Body of pancreas (tissue), 4 donors: ENCODE measurements around the gene ADGRF3. TPM values are rescaled to one million over a fixed set of nuclear protein-coding genes. Genes with fewer than 3 reads are reported as not detected.
"Not testable (repeated sequence)": the region's sequence is repeated elsewhere in the genome, so short reads cannot be mapped to it uniquely, and the experiment has no call there.

Experiments
- ATAC-seq: fragments of 150-250 bp; one replicate; pipeline ENCODE4 v1.9.1; 2016
- DNase-seq, 4 donors: peaks; one replicate each; pipeline ENCODE4 v3.0.0-alpha.2; 2019
- H3K27ac ChIP-seq, 4 donors: fragments of 200-600 bp; sonication (generic); 1 replicate in 3 of 4; 2 replicates in 1 of 4; pipeline versions ENCODE4 v1.5.1 to v1.6.1; 2016 to 2019; ENCODE audit warnings: mild to moderate bottlenecking in 1 of 4, mixed read lengths in 1 of 4, moderate library complexity in 1 of 4
- H3K27me3 ChIP-seq, 2 donors: fragments of 200-600 bp; sonication (generic); one replicate each; pipeline ENCODE4 v1.6.0; 2016; ENCODE audit warnings: mild to moderate bottlenecking in 1 of 2
- H3K36me3 ChIP-seq, 2 donors: fragments of 200-600 bp; sonication (generic); replicated peaks in 1 of 2; 2 replicates each; pipeline ENCODE4 v1.5.1; 2016; ENCODE audit warnings: low read depth in 2 of 2; ENCODE audit not compliant: insufficient read depth in 1 of 2
- H3K4me1 ChIP-seq: fragments of 200-600 bp; sonication (generic); one replicate; pipeline ENCODE4 v1.6.0; 2016
- H3K4me3 ChIP-seq, 2 donors: fragments of 200-600 bp; sonication (generic); 1 replicate in 1 of 2; 2 replicates in 1 of 2; pipeline ENCODE4 v1.5.1; 2016 to 2019
- H3K9me3 ChIP-seq, 3 donors: fragments of 200-600 bp; sonication (generic); 1 replicate in 2 of 3; 2 replicates in 1 of 3; pipeline ENCODE4 v1.5.1; 2016
- POLR2A ChIP-seq, 3 donors: fragments of 450-650 bp; IDR thresholded peaks; one replicate each; pipeline ENCODE4 v1.6.1; 2016; ENCODE audit warnings: antibody characterized with exemption in 3 of 3, mild to moderate bottlenecking in 2 of 3
- whole genome bisulfite sequencing, 2 donors: methylation state at CpG; one replicate each; pipeline ENCODE4 v1.1.5; 2017; 5-methylcytosine and 5-hydroxymethylcytosine counted together
- intact Hi-C: fragments of 100-400 bp; cut with DNase I; formaldehyde crosslinking; loops from one replicate; pipeline ENCODE4 v1.15.1; 2023
- total RNA-seq, 2 donors: library from RNA; depleted of rRNA; stranded (reverse); fragments of >200 nt; gene quantifications; one replicate each; pipeline ENCODE4 v1.1.0, GENCODE V29; 2016
- TF ChIP-seq, protein P1 (sequence below), 7 experiments: fragments of 450-650 bp in 4 of 7; fragments of 200-600 bp in 3 of 7; sonication (generic) in 3 of 7; IDR thresholded peaks; one replicate each; pipeline ENCODE4 v1.5.1; 2016 to 2019; ENCODE audit warnings: antibody characterized with exemption in 7 of 7

ADGRF3 gene
- total RNA-seq, 2 donors from 2014 or later = not detected

DNA sequence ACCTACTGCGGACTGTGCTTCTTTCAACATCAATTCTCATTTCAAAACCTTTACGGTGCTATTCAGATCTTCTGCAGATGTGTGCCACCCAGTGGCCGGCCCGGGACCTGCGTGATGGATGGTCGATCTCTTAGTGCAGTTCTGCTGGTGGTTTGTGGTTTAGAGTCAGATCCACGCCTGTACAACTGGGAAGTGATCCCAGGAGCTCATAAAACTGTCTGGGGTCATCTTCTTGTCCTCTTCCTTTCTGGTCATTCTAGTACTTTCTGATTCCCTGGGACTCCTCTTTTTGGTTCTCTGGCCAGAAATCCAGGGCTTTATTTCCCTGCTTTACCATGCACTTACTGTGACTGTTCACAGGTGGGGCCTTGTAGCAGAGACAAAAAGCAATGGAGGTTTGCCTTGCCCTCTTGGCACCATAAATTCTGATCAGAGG lies 16.5 kb downstream of the ADGRF3 start:
- Histone ChIP-seq H3K36me3 (no peaks in the 10 kb centered on the region), H3K4me3 (no peak overlapping the region), H3K9me3 (no peaks in the 10 kb centered on the region), H3K27ac (no peak overlapping the region), H3K4me1 (peaks cover 7% of the 10 kb centered on the region), H3K27me3 (no peaks in the 10 kb centered on the region)
- intact Hi-C loops = no loop called here
- DNase-seq (peak; percentile 87 to 94 (median 90)), ATAC-seq (peak; percentile 96)
- 0 to 3% methylated on average over 7 of the region's 7 CpGs for WGBS, 2 donors
- no peak for TF ChIP-seq POLR2A (IDR thresholded peaks at IDR 0.05)
- TF ChIP-seq, protein P1, sequence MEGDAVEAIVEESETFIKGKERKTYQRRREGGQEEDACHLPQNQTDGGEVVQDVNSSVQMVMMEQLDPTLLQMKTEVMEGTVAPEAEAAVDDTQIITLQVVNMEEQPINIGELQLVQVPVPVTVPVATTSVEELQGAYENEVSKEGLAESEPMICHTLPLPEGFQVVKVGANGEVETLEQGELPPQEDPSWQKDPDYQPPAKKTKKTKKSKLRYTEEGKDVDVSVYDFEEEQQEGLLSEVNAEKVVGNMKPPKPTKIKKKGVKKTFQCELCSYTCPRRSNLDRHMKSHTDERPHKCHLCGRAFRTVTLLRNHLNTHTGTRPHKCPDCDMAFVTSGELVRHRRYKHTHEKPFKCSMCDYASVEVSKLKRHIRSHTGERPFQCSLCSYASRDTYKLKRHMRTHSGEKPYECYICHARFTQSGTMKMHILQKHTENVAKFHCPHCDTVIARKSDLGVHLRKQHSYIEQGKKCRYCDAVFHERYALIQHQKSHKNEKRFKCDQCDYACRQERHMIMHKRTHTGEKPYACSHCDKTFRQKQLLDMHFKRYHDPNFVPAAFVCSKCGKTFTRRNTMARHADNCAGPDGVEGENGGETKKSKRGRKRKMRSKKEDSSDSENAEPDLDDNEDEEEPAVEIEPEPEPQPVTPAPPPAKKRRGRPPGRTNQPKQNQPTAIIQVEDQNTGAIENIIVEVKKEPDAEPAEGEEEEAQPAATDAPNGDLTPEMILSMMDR (IDR thresholded peaks at IDR 0.05) = peak; percentile 68 to 90 (median 85)

DNA sequence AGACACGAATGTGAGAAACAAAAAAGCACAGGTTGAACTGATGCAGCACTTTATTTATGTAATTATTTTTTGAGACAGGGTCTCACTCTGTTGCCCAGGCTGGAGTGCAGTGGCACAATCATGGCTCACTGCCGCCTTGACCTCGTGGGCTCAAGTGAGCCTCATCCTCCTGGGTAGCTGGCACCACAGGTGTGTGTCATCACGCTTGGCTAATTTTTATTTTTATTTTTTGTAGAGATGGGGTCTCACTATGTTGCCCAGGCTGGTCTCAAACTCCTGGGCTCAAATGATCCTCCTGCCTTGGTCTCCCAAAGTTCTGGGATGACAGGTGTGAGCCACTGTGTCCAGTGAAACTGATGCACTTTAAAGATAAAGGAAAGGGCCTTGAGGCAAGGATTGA lies 17.5 kb downstream of the ADGRF3 start:
- WGBS, 2 donors = 81 to 85% methylated on average over 4 of the region's 4 CpGs
- intact Hi-C loops, H3K27ac ChIP-seq, H3K9me3 ChIP-seq, DNase-seq, H3K4me1 ChIP-seq, ATAC-seq, H3K4me3 ChIP-seq, H3K36me3 ChIP-seq, H3K27me3 ChIP-seq: not testable (repeated sequence)

DNA sequence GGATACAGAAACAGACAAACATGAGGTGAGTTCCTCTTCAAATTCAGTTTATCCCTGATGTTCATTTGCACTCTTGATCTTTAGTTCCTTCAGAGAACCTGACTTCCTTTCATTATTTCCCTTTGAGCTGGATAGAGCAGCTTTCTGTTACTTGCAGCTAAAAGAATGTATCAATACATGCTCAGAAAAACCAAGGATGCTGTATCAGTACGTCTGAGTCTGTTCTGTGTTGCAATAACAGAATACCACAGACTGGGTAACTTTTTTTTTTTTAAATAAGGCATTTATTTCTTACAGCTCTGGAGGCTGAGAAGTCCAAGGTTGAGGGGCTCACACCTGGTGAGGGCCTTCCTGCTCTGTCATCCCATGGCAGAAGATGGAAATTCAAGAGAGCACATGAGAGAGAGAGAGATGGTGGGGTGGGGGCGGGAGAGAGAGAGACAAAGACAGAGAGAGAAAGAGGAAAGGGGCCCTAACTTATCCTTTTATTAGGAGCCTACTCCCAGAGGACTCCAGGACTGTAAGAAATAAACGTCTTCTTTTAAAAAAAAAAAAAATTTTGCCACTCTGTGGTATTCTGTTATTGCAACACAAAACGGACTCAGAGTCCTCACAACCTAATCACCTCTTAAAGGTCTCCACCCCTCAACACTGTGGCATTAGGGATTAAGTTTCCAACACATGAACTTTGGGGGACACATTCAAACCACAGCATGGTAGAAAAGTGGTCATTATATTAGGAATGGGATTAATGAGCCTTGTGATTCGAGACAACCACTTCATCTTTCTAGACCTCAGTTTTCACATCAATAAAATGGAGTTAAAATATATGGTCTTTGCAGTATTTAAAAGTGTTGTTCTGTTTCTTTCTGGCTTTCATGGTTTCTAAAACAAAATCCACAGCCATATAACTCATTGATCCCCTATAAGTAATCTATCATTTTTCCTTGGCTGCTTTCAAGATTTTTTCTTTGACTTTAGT lies 19.0 kb downstream of the ADGRF3 start:
- 42 to 46% methylated on average over 5 of the region's 5 CpGs for WGBS, 2 donors
- H3K9me3 ChIP-seq = no peaks in the 10 kb centered on the region
- no peak overlapping the region for H3K4me3 ChIP-seq
- TF ChIP-seq, protein P1 (IDR thresholded peaks at IDR 0.05) = no peak
- no peak for TF ChIP-seq POLR2A (IDR thresholded peaks at IDR 0.05)
- H3K27me3 ChIP-seq = no peaks in the 10 kb centered on the region
- no peaks in the 10 kb centered on the region for H3K36me3 ChIP-seq
- no peak overlapping the region for H3K27ac ChIP-seq
- H3K4me1 ChIP-seq = peaks cover 7% of the 10 kb centered on the region
- ATAC-seq = no peak
- intact Hi-C loops = no loop called here
- DNase-seq = no peak

DNA sequence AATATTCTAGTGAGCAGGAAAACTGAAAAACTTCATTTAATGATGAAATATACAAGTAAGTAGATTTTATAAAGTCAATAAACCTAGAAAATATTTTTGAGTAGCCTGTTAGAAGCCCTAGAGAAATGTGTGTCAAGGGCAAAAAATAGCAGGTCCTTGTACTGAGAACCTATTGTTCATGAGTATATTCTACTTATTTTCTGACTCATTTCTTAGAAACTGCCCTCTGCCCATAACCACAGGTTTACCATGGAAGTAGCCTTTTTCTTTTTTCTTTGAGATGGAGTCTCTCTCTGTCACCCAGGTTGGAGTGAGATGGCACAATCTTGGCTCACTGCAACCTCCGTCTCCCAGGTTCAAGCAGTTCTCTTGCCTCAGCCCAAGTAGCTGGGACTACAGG lies 20.1 kb downstream of the ADGRF3 start:
- Histone ChIP-seq H3K4me1 (peaks cover 7% of the 10 kb centered on the region), H3K4me3 (no peak overlapping the region), H3K27ac (no peak overlapping the region), H3K27me3 (no peaks in the 10 kb centered on the region), H3K9me3 (no peaks in the 10 kb centered on the region), H3K36me3 (no peaks in the 10 kb centered on the region)
- intact Hi-C loops = no loop called here
- DNase-seq (no peak), ATAC-seq (no peak)
- no peak for TF ChIP-seq POLR2A (IDR thresholded peaks at IDR 0.05)
- TF ChIP-seq, protein P1 (IDR thresholded peaks at IDR 0.05) = no peak
- WGBS, 2 donors = 78 to 86% methylated on average over 1 of the region's 1 CpG

DNA sequence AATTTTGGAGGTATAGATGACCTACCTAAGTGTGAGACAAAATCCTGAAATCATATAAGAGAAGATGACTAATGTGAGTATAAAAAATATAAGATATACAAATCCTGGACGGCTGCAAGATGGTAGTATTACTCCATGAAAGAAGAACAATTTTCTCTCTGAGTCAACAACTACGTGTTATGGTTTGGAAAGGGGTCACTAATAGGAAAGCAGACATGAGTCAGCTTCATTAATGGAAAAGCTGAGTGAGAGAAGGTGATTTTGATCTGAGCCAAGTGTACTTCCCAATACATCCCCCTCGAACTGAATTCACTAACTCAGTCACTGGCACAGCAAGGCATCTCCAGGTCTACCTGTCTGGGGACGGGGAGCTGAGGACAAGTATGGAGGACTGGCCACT lies 20.7 kb downstream of the ADGRF3 start:
- Histone ChIP-seq H3K27ac (no peak overlapping the region), H3K27me3 (no peaks in the 10 kb centered on the region), H3K36me3 (no peaks in the 10 kb centered on the region), H3K4me3 (no peak overlapping the region), H3K4me1 (peaks cover 7% of the 10 kb centered on the region), H3K9me3 (no peaks in the 10 kb centered on the region)
- TF ChIP-seq, protein P1 (IDR thresholded peaks at IDR 0.05) = no peak
- no peak for TF ChIP-seq POLR2A (IDR thresholded peaks at IDR 0.05)
- 56% methylated on average over 4 of the region's 4 CpGs for WGBS, 2 donors
- intact Hi-C loops = no loop called here
- ATAC-seq (no peak), DNase-seq (no peak)
